Measurements from ENCODE around the gene PIK3R5. TPM values are rescaled to one million over a fixed set of nuclear protein-coding genes. Genes with fewer than 3 reads are reported as not detected.

Gene PIK3R5
- total and polyA plus RNA-seq, 12 donors = 0.66 to 10.1 (median 2.2) TPM

DNA sequence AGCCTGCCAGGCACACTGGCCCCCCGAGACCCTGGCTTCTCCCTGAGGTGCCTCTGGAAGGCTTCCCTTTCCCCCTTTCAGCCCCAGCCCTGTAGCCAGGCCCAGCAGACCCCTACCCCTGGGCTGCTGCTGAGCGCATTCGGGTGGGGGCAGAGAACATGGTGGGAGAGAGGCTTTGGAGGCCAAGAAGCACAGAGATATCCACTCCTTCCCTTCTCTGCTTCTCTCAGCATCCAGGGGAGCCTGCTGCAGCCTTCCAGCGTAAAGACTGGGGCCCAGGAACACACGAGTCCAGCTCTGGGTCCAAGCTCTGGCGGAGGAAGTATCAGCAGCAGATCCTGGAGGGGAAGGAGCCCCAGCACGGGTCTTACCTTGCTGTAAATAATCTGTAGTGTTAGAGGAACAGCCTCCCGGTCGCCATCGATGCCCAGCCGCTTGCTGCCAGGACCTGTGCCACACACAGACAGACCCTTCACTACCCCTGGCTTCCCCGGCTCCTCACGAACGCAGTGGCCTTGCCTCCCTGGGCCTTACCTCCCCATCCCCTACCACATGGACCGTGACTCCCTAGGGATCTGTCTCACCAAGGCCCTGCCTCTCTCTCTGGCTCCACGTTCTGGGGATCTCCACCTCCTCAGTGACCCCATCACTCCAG, 81.0 kb downstream of the PIK3R5 start:
- intact Hi-C loops (cut with DNase I) = no loop called here
- DNase-seq (no peak), ATAC-seq (no peak)
- Histone ChIP-seq H3K9me3 (no peaks in the 10 kb centered on the region), H3K27me3 (no peaks in the 10 kb centered on the region), H3K4me1 (peaks cover 0 to 10% (median 5%) of the 10 kb centered on the region in 9 donors), H3K27ac (no peak overlapping the region), H3K36me3 (peaks cover 0 to 93% (median 0%) of the 10 kb centered on the region in 9 donors), H3K4me3 (no peak overlapping the region)
- TF ChIP-seq CTCF (IDR thresholded peaks at IDR 0.05) = no peak
- 93 to 94% methylated on average over 16 of the region's 16 CpGs for WGBS, 2 donors

DNA sequence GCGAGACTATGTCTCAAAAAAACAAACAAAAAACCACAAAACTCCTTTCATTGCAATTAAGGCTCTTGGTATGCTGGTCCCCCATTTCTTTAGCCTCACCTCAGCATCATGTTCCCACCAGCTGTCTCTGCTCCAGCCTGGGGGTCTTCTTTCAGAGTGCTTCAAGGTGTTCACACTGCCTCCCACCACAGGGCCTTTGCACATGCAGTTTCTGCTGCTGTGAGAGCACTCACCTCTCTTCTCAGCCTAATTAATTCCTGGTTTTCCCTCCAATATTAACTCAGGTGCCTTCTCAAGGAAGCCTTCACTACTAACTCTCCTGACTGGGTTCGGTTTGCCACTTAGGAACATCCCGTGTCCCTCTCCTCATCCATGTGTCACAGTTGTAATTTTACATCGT, 82.2 kb downstream of the PIK3R5 start:
- 81 to 96% methylated on average over 4 of the region's 4 CpGs for WGBS, 2 donors
- Histone ChIP-seq H3K27me3 (no peaks in the 10 kb centered on the region), H3K27ac (no peak overlapping the region), H3K4me3 (no peak overlapping the region), H3K9me3 (no peaks in the 10 kb centered on the region), H3K36me3 (peaks cover 0 to 90% (median 0%) of the 10 kb centered on the region in 9 donors), H3K4me1 (peaks cover 0 to 6% (median 5%) of the 10 kb centered on the region in 9 donors)
- intact Hi-C loops (cut with DNase I) = no loop called here
- no peak for DNase-seq
- no peak for TF ChIP-seq CTCF (IDR thresholded peaks at IDR 0.05)
- ATAC-seq = no peak

- Histone ChIP-seq H3K36me3 (peaks cover 0 to 80% (median 0%) of the 10 kb centered on the region in 9 donors), H3K27ac (no peak overlapping the region), H3K4me3 (no peak overlapping the region), H3K9me3 (no peaks in the 10 kb centered on the region), H3K4me1 (no peaks in the 10 kb centered on the region), H3K27me3 (no peaks in the 10 kb centered on the region)
- TF ChIP-seq CTCF (IDR thresholded peaks at IDR 0.05) = no peak
- WGBS, 2 donors = 95 to 96% methylated on average over 7 of the region's 7 CpGs
- DNase-seq (no peak), ATAC-seq (no peak)
- intact Hi-C loops (cut with DNase I) = no loop called here
Observed at GRCh38 chr17:8881606-8882005, 83.9 kb downstream of the PIK3R5 start.

DNA sequence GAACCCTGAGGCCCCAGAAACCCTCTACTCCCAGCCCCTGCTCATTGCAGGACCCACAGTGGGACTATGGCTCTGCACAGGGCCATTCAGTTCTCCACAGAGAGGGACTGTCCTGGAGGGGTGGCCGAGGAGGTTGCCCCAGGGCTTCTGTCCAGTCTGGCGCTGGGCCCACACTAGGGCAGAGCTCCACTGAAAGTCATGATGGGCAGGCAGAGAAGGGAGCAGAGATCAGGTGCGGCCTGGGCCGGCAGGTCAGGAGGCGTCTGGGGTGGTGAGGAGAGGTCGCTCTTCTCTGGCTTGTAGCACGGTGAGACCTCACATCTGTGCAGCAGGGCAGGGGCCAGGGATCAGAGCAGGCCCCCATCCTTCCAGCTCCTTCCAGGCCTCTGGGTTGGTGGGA, 85.0 kb downstream of the PIK3R5 start:
- ATAC-seq (no peak), DNase-seq (no peak)
- intact Hi-C loops (cut with DNase I) = no loop called here
- H3K36me3 ChIP-seq = peaks cover 0 to 73% (median 0%) of the 10 kb centered on the region in 9 donors
- H3K9me3 ChIP-seq = no peaks in the 10 kb centered on the region
- H3K4me1 ChIP-seq = no peaks in the 10 kb centered on the region
- no peak overlapping the region for H3K4me3 ChIP-seq
- WGBS, 2 donors = 89 to 96% methylated on average over 7 of the region's 7 CpGs
- H3K27ac ChIP-seq = no peak overlapping the region
- H3K27me3 ChIP-seq = peaks cover 0 to 10% (median 7%) of the 10 kb centered on the region in 7 donors
- TF ChIP-seq CTCF (IDR thresholded peaks at IDR 0.05) = no peak
